Liver (tissue), 9 donors: ENCODE results near the gene UNC80. TPM values are rescaled to one million over a fixed set of nuclear protein-coding genes. Genes with fewer than 3 reads are reported as not detected.

Experiments
- DNase-seq: peaks from one replicate; pipeline ENCODE4 v3.0.0-alpha.2; 2017; ENCODE audit warnings: low spot score
- H3K27ac ChIP-seq, 2 donors: one replicate each; pipeline ENCODE4 v1.7.0; 2013; ENCODE audit warnings: inconsistent platforms in 2 of 2, low read length in 2 of 2, control low read depth in 1 of 2, low read depth in 1 of 2, mild to moderate bottlenecking in 1 of 2
- H3K27me3 ChIP-seq, 4 donors: one replicate each; pipeline versions ENCODE4 v1.6.1 to v1.7.0; 2013; ENCODE audit warnings: low read length in 3 of 4, inconsistent platforms in 1 of 4, mild to moderate bottlenecking in 1 of 4, moderate library complexity in 1 of 4; ENCODE audit not compliant: control insufficient read depth in 4 of 4, insufficient read depth in 4 of 4
- H3K36me3 ChIP-seq, 4 donors: one replicate each; pipeline versions ENCODE4 v1.6.1 to v1.7.0; 2013; ENCODE audit warnings: low read length in 3 of 4, mild to moderate bottlenecking in 3 of 4, low read depth in 1 of 4, moderate library complexity in 1 of 4; ENCODE audit not compliant: control insufficient read depth in 4 of 4, insufficient read depth in 3 of 4
- H3K4me1 ChIP-seq, 4 donors: one replicate each; pipeline versions ENCODE4 v1.6.1 to v1.7.0; 2013; ENCODE audit warnings: low read length in 3 of 4, mild to moderate bottlenecking in 3 of 4, moderate library complexity in 1 of 4; ENCODE audit not compliant: control insufficient read depth in 4 of 4, insufficient read depth in 4 of 4
- H3K4me3 ChIP-seq, 3 donors: one replicate each; pipeline versions ENCODE4 v1.6.1 to v1.7.0; 2013; ENCODE audit warnings: low read length in 3 of 3, control low read depth in 1 of 3, low read depth in 1 of 3, mild to moderate bottlenecking in 1 of 3
- H3K9ac ChIP-seq, 2 donors: one replicate each; pipeline ENCODE4 v1.7.0; 2013; ENCODE audit warnings: low read length in 2 of 2, mild to moderate bottlenecking in 2 of 2, moderate library complexity in 2 of 2, control low read depth in 1 of 2, low read depth in 1 of 2
- H3K9me3 ChIP-seq, 4 donors: one replicate each; pipeline versions ENCODE4 v1.6.1 to v1.7.0; 2013; ENCODE audit warnings: low read length in 3 of 4; ENCODE audit not compliant: control insufficient read depth in 4 of 4
- ATF3 ChIP-seq: IDR thresholded peaks from 2 replicates; pipeline ENCODE4 v1.6.1; 2016; ENCODE audit warnings: antibody characterized with exemption
- CTCF ChIP-seq: fragments of 150-350 bp; IDR thresholded peaks from 2 replicates; pipeline ENCODE4 v1.5.1; 2017; ENCODE audit warnings: improper control_type of control experiment, low read depth, low read length; ENCODE audit not compliant: missing input control
- EGR1 ChIP-seq, 2 donors: IDR thresholded peaks; 2 replicates each; pipeline ENCODE4 v1.6.1; 2016 to 2018; ENCODE audit warnings: antibody characterized with exemption in 2 of 2, low read depth in 2 of 2
- FOXA1 ChIP-seq: IDR thresholded peaks from 2 replicates; pipeline ENCODE4 v1.6.1; 2016; ENCODE audit warnings: antibody characterized with exemption
- FOXA2 ChIP-seq: IDR thresholded peaks from 2 replicates; pipeline ENCODE4 v1.6.1; 2016; ENCODE audit warnings: antibody characterized with exemption
- GABPA ChIP-seq, 2 donors: IDR thresholded peaks in 1 of 2; conservative IDR thresholded peaks in 1 of 2; 2 replicates each; pipeline ENCODE4 v1.6.1; 2016; ENCODE audit warnings: antibody characterized with exemption in 2 of 2, mild to moderate bottlenecking in 1 of 2, moderate library complexity in 1 of 2
- HNF4A ChIP-seq, 2 donors: conservative IDR thresholded peaks; 2 replicates each; pipeline ENCODE4 v1.6.1; 2016; ENCODE audit warnings: antibody characterized with exemption in 2 of 2, mild to moderate bottlenecking in 2 of 2
- HNF4G ChIP-seq: IDR thresholded peaks from 2 replicates; pipeline ENCODE4 v1.6.1; 2016; ENCODE audit warnings: antibody characterized with exemption
- JUND ChIP-seq, 2 donors: IDR thresholded peaks; 2 replicates each; pipeline ENCODE4 v1.6.1; 2016; ENCODE audit warnings: antibody characterized with exemption in 2 of 2
- MAX ChIP-seq: IDR thresholded peaks from 2 replicates; pipeline ENCODE4 v1.6.1; 2016; ENCODE audit warnings: antibody characterized with exemption
- NR2F2 ChIP-seq: IDR thresholded peaks from 2 replicates; pipeline ENCODE4 v1.6.1; 2016; ENCODE audit warnings: antibody characterized with exemption
- RAD21 ChIP-seq, 2 donors: IDR thresholded peaks; 2 replicates each; pipeline ENCODE4 v1.6.1; 2016; ENCODE audit warnings: antibody characterized with exemption in 2 of 2, mild to moderate bottlenecking in 2 of 2
- REST ChIP-seq: IDR thresholded peaks from 2 replicates; pipeline ENCODE4 v1.6.1; 2016; ENCODE audit warnings: antibody characterized with exemption, mild to moderate bottlenecking
- RXRA ChIP-seq, 2 donors: IDR thresholded peaks; 2 replicates each; pipeline ENCODE4 v1.6.1; 2017 to 2018; ENCODE audit warnings: antibody characterized with exemption in 2 of 2, mild to moderate bottlenecking in 1 of 2
- SP1 ChIP-seq: IDR thresholded peaks from 2 replicates; pipeline ENCODE4 v1.6.1; 2018; ENCODE audit warnings: antibody characterized with exemption, mild to moderate bottlenecking
- TAF1 ChIP-seq: conservative IDR thresholded peaks from 2 replicates; pipeline ENCODE4 v1.6.1; 2016; ENCODE audit warnings: antibody characterized with exemption, mild to moderate bottlenecking
- YY1 ChIP-seq: IDR thresholded peaks from 2 replicates; pipeline ENCODE4 v1.6.1; 2016; ENCODE audit warnings: antibody characterized with exemption, mild to moderate bottlenecking
- ZBTB33 ChIP-seq: IDR thresholded peaks from 2 replicates; pipeline ENCODE4 v1.6.1; 2016; ENCODE audit warnings: antibody characterized with exemption
- WGBS: extraction: QIAGEN DNeasy Blood & Tissue Kit; methylation state at CpG from one replicate; pipeline ENCODE4 v1.1.7; 2013; 5-methylcytosine and 5-hydroxymethylcytosine counted together
- polyA plus RNA-seq, 2 donors: library from polyadenylated mRNA; stranded (reverse) in 1 of 2; unstranded in 1 of 2; fragments of 200-250 nt in 1 of 2; fragments of >200 nt in 1 of 2; fragmentation: Nextera tagmentation in 1 of 2; extraction: Ambion mirVana in 1 of 2; gene quantifications; one replicate each; pipeline versions ENCODE4 v1.2.1 to v1.2.3, GENCODE V29; 2013 to 2015
- total RNA-seq, 2 donors: library from RNA; depleted of rRNA; stranded (reverse); fragments of >200 nt; gene quantifications; one replicate each; pipeline ENCODE4 v1.2.3, GENCODE V29; 2014
- donor health status: healthy.
- donor health status: healthy.
- donor health status: healthy.
- donor health status: healthy.
- donor health status: healthy.

The UNC80 gene
- total and polyA plus RNA-seq, 4 donors: under 0.01 to 0.05 (median 0.02) TPM; not detected in 1

GRCh38 chr2:209965723-209966122, 194.1 kb downstream of the UNC80 start:
- H3K4me3 ChIP-seq: no peak overlapping the region
- no peaks in the 10 kb centered on the region for H3K9me3 ChIP-seq
- no peak overlapping the region for H3K27ac ChIP-seq
- TF ChIP-seq HNF4A (conservative IDR thresholded peaks at IDR 0.05) (no peak), RAD21 (IDR thresholded peaks at IDR 0.05) (no peak), JUND (IDR thresholded peaks at IDR 0.05) (no peak), ATF3 (no peak), MAX (no peak), FOXA2 (no peak), NR2F2 (no peak), EGR1 (IDR thresholded peaks at IDR 0.05; ENCODE audit: low read depth in 2 of 2) (no peak), RXRA (IDR thresholded peaks at IDR 0.05) (no peak), TAF1 (no peak), FOXA1 (no peak), SP1 (no peak), YY1 (no peak), CTCF (no peak), HNF4G (no peak), GABPA (IDR thresholded peaks at IDR 0.05 in 1 of 2, conservative IDR thresholded peaks at IDR 0.05 in 1 of 2) (no peak), ZBTB33 (no peak), REST (no peak)
- DNase-seq: no peak
- no peaks in the 10 kb centered on the region for H3K36me3 ChIP-seq
- H3K9ac ChIP-seq: no peak overlapping the region
- WGBS: 83% methylated on average over 2 of the region's 2 CpGs
- no peaks in the 10 kb centered on the region for H3K27me3 ChIP-seq
- H3K4me1 ChIP-seq: peaks cover under 1 to 6% (median 3%) of the 10 kb centered on the region in 4 donors
